Measurements from ENCODE around the gene GDPD4. TPM values are rescaled to one million over a fixed set of nuclear protein-coding genes. Genes with fewer than 3 reads are reported as not detected.

Gene GDPD4
- total RNA-seq, 2 donors from 2014 or later, result not detected

DNA sequence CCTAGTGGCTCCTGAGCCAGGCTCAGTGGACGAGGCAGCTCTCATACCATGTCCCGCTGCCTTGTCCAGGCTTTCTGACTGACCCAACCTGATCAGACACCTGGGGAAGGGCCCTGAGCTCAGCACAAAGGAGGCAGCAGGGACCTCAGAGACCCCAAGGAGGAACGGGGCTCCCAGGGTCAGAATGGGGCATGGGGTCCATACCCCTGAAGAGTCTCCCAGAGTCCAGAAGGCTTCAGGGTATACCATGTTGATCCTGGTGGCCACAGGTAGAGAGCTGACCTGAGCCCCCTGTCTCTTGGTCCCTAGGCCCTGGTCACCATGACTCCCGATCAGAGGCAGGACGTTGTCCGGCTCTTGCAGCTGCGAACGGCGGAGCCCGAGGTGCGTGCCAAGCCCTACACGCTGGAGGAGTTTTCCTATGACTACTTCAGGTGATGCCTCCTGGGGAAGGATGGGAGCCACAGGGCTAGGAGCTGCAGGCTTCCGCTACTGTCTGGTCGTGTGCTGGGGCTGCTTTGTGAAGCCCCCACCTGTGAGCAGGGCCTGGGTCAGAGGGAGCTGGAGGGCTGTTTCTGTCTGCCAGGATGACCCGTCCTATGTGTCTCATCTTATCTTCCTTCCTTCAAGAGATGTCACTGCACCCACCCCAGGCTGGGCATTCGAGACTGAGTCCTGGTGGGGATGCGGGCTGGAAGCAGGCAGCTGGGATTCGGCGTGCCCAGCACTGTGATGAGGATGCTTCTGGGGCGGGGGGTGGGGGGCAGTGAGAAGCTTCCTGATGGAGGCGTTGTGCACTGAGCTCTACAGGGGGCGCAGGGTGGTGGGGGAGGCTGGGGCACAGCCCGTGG, 99.3 kb downstream of the GDPD4 start:
- Histone ChIP-seq H3K27me3 (no peaks in the 10 kb centered on the region), H3K36me3 (no peaks in the 10 kb centered on the region), H3K4me3 (no peak overlapping the region), H3K9me3 (no peaks in the 10 kb centered on the region), H3K9ac (ENCODE audit: low read depth in 2 of 2, low read length in 2 of 2) (no peak overlapping the region), H3K4me1 (no peaks in the 10 kb centered on the region), H3K27ac (no peak overlapping the region)
- TF ChIP-seq, protein P1, sequence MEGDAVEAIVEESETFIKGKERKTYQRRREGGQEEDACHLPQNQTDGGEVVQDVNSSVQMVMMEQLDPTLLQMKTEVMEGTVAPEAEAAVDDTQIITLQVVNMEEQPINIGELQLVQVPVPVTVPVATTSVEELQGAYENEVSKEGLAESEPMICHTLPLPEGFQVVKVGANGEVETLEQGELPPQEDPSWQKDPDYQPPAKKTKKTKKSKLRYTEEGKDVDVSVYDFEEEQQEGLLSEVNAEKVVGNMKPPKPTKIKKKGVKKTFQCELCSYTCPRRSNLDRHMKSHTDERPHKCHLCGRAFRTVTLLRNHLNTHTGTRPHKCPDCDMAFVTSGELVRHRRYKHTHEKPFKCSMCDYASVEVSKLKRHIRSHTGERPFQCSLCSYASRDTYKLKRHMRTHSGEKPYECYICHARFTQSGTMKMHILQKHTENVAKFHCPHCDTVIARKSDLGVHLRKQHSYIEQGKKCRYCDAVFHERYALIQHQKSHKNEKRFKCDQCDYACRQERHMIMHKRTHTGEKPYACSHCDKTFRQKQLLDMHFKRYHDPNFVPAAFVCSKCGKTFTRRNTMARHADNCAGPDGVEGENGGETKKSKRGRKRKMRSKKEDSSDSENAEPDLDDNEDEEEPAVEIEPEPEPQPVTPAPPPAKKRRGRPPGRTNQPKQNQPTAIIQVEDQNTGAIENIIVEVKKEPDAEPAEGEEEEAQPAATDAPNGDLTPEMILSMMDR (IDR thresholded peaks at IDR 0.05), result no peak
- no peak for DNase-seq
- intact Hi-C loops (cut with DNase I), result no loop called here

DNA sequence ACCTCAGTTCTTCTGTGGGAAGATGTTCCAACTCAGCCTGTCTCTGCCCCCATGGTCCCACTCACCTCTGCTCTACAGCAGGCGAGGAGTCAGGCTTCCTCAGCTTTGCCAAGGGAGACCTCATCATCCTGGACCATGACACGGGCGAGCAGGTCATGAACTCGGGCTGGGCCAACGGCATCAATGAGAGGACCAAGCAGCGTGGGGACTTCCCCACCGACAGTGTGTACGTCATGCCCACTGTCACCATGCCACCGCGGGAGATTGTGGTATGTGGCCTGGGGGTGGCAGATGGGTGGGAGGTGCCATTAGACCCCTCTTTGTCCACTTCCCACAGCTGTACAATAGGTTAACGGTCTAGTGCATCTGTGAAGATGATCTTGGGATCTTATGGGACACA, 100.1 kb downstream of the GDPD4 start:
- no peak overlapping the region for H3K4me3 ChIP-seq
- no peak overlapping the region for H3K9ac ChIP-seq (ENCODE audit: low read depth in 2 of 2, low read length in 2 of 2)
- H3K4me1 ChIP-seq, result no peaks in the 10 kb centered on the region
- no peak overlapping the region for H3K27ac ChIP-seq
- H3K36me3 ChIP-seq, result no peaks in the 10 kb centered on the region
- H3K9me3 ChIP-seq, result no peaks in the 10 kb centered on the region
- DNase-seq, result no peak
- TF ChIP-seq, protein P1 (IDR thresholded peaks at IDR 0.05), result no peak
- intact Hi-C loops (cut with DNase I), result no loop called here
- no peaks in the 10 kb centered on the region for H3K27me3 ChIP-seq

DNA sequence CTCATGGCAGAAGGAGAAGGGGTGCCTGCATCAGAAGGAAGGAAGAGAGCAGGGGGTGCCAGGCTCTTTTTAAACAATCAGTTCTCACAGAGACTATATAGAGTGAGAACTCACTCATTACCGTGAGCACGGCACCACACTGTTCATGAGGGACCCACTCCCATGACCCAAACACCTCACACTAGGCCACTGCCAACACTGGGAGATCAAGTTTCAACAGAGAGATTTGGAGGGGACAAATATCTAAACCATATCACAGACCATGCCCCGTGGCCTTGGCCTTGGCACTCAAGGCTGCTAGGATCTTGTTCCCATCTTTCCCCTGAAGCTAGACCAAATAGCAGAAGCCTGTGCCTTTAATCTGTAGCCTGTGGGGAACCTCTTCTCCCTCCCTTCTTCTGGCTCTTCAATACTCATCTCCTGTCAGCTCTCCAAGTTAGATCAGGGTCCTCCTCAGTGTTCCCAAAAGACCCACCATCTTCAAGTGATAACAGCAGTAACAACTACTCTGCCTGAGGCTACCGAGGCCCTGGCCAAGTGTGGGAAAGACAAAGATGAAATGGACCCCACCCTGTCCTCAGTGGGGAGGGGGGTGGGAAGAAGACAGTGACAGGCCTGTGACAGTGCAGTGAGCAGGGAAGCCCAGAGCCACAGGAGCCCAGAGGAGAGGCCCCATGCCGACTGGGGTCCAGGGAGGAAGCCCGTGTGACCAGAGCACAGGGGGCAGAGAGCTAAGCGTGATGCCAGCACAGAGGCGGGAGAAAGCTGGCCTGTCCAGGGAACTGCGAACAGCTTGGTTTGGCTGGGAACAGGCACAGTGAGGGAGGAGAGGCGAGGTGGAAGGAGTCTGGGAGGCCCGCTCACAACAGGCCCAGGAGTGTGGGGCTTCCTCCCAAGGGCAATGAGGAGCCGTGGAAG, 100.9 kb downstream of the GDPD4 start:
- intact Hi-C loops (cut with DNase I), result no loop called here
- Histone ChIP-seq H3K4me3 (no peak overlapping the region), H3K27me3 (no peaks in the 10 kb centered on the region), H3K9me3 (no peaks in the 10 kb centered on the region), H3K4me1 (no peaks in the 10 kb centered on the region), H3K9ac (ENCODE audit: low read depth in 2 of 2, low read length in 2 of 2) (no peak overlapping the region), H3K27ac (no peak overlapping the region), H3K36me3 (no peaks in the 10 kb centered on the region)
- no peak for DNase-seq
- TF ChIP-seq, protein P1 (IDR thresholded peaks at IDR 0.05), result no peak

DNA sequence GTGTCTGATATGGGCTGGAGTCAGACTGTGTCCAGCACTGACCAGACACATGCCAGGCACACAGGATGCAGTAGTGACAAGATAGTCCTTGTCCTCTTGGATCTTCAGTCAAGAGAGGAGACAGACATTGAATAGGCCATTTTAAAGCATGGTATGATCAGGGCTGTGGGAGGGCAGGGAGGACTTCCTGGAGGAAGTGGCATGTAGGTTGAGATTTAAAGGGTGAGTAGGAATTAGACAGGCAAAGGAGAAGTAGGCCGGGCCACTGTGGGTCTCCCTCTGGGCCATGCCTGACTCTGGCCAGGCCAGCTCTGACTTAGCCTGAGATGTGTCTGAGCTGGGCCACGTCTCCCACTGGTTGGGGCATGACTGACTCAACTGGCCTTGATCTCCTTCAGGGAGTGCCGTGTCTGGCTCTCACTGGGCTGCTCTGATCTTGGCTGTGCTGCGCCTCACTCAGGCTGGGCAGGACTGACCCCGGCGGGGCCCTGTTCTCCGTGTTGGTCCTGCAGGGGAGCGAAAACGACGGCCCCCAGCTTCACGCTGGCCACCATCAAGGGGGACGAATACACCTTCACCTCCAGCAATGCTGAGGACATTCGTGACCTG, 102.2 kb downstream of the GDPD4 start:
- intact Hi-C loops (cut with DNase I), result no loop called here
- Histone ChIP-seq H3K36me3 (no peaks in the 10 kb centered on the region), H3K4me3 (no peak overlapping the region), H3K4me1 (no peaks in the 10 kb centered on the region), H3K27ac (no peak overlapping the region), H3K9me3 (no peaks in the 10 kb centered on the region), H3K27me3 (no peaks in the 10 kb centered on the region), H3K9ac (ENCODE audit: low read depth in 2 of 2, low read length in 2 of 2) (no peak overlapping the region)
- DNase-seq, result no peak
- TF ChIP-seq, protein P1 (IDR thresholded peaks at IDR 0.05), result no peak

DNA sequence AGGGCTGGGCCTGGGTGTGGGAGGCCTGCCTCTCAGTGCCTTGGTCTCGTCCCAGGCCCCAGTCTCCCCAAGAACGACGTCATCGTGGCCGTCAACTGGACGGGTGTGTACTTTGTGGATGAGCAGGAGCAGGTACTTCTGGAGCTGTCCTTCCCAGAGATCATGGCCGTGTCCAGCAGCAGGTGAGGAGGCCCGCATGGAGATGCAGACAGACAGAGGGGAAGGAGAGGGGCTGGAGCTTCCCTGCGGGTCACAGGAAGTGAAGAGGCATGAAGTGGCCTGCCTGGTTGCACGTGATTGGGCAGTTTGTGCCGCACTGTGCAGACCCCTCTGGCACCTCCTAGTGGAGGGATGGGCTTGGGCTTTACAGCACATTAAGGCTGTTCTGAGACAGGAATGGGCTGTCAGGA, 103.0 kb downstream of the GDPD4 start:
- DNase-seq, result no peak
- Histone ChIP-seq H3K27me3 (no peaks in the 10 kb centered on the region), H3K36me3 (no peaks in the 10 kb centered on the region), H3K4me1 (no peaks in the 10 kb centered on the region), H3K4me3 (no peak overlapping the region), H3K9me3 (no peaks in the 10 kb centered on the region), H3K9ac (ENCODE audit: low read depth in 2 of 2, low read length in 2 of 2) (no peak overlapping the region), H3K27ac (no peak overlapping the region)
- TF ChIP-seq, protein P1 (IDR thresholded peaks at IDR 0.05), result no peak
- intact Hi-C loops (cut with DNase I), result no loop called here

All from colonic mucosa (tissue), 4 donors.